Measurements from ENCODE around the gene HOXA3. TPM values are rescaled to one million over a fixed set of nuclear protein-coding genes. Genes with fewer than 3 reads are reported as not detected.

HOXA3 gene
- total RNA-seq, 3 donors from 2014 or later (not counting 1 experiment from before 2014, with no cell fraction given), result 0.32 to 0.78 (median 0.35) TPM

DNA sequence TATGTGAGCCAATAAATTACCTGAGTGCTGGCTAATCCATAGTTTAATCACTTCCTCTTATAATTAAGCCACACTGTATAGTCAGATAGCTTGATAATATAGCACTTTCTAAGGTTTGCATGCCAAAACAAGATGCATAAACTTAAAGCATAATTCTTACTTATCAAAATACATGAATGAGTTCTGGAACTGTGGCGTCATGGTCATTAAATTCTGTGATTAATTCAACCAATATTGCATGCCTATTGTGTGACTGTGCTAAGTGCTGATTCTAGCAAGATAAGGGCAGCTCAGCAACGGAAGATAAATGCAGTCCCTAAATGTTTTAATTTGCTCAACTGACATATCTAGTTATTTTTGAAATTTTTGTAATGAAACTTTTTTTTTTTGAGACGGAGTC is 86.2 kb downstream of the HOXA3 start:
- Mint-ChIP-seq H3K4me1 (no peaks in the 10 kb centered on the region), H3K4me3 (no peak overlapping the region), H3K9me3 (no peaks in the 10 kb centered on the region), H3K27me3 (ENCODE audit: low read depth in 2 of 2) (peaks cover 14 to 17% of the 10 kb centered on the region in 2 donors), H3K36me3 (no peaks in the 10 kb centered on the region), H3K27ac (no peak overlapping the region)
- Histone ChIP-seq H3K4me1 (ENCODE audit: control insufficient read depth, insufficient read depth, low read length) (no peaks in the 10 kb centered on the region), H3K27ac (ENCODE audit: low read length) (no peak overlapping the region), H3K9me3 (ENCODE audit: control insufficient read depth, insufficient read depth, low read length) (no peaks in the 10 kb centered on the region), H3K4me3 (ENCODE audit: low read length) (no peak overlapping the region), H3K36me3 (ENCODE audit: control insufficient read depth, insufficient read depth, low read length) (no peaks in the 10 kb centered on the region), H3K27me3 (ENCODE audit: control insufficient read depth, insufficient read depth, low read length) (no peaks in the 10 kb centered on the region)
- no peak for DNase-seq
- ATAC-seq, result no peak
- intact Hi-C loops (cut with micrococcal nuclease), result no loop called here
- TF ChIP-seq CTCF (IDR thresholded peaks at IDR 0.05), result no peak
- 100% methylated on average over 3 of the region's 3 CpGs for WGBS (ENCODE audit: insufficient coverage)

GRCh38 chr7:27065709-27066108 is 86.7 kb downstream of the HOXA3 start:
- DNase-seq (no peak), ATAC-seq (no peak)
- Mint-ChIP-seq H3K27me3 (ENCODE audit: low read depth in 2 of 2) (peaks cover 18 to 22% of the 10 kb centered on the region in 2 donors), H3K4me3 (no peak overlapping the region), H3K36me3 (no peaks in the 10 kb centered on the region), H3K4me1 (no peaks in the 10 kb centered on the region), H3K27ac (no peak overlapping the region), H3K9me3 (no peaks in the 10 kb centered on the region)
- WGBS (ENCODE audit: insufficient coverage), result 95% methylated on average over 1 of the region's 2 CpGs
- H3K27me3 ChIP-seq (ENCODE audit: control insufficient read depth, insufficient read depth, low read length), result no peaks in the 10 kb centered on the region
- no peaks in the 10 kb centered on the region for H3K4me1 ChIP-seq (ENCODE audit: control insufficient read depth, insufficient read depth, low read length)
- no peak overlapping the region for H3K27ac ChIP-seq (ENCODE audit: low read length)
- no peak overlapping the region for H3K4me3 ChIP-seq (ENCODE audit: low read length)
- H3K9me3 ChIP-seq (ENCODE audit: control insufficient read depth, insufficient read depth, low read length), result no peaks in the 10 kb centered on the region
- H3K36me3 ChIP-seq (ENCODE audit: control insufficient read depth, insufficient read depth, low read length), result no peaks in the 10 kb centered on the region
- intact Hi-C loops (cut with micrococcal nuclease), result no loop called here
- TF ChIP-seq CTCF (IDR thresholded peaks at IDR 0.05), result no peak

DNA sequence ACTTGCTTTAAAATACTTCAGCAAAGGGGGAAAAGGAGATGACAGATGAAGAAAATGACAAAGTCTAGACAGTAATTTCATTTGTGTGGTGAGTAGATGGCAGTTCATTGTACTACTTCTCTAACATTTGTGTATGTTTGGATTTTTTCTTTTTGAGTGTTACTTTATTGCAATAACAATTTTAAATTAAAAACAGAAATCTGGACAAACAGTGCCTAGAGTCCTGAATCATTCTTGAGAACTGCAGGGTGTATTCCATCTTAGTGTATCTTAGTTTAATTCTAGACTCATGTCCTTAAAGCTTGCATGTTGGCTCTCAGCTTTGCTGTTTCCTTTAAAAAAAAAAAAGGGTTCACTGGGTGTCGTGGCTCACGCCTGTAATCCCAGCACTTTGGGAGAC is 87.7 kb downstream of the HOXA3 start:
- Mint-ChIP-seq H3K9me3 (no peaks in the 10 kb centered on the region), H3K27ac (no peak overlapping the region), H3K4me3 (no peak overlapping the region), H3K4me1 (no peaks in the 10 kb centered on the region), H3K27me3 (ENCODE audit: low read depth in 2 of 2) (peaks cover 25 to 32% of the 10 kb centered on the region in 2 donors), H3K36me3 (no peaks in the 10 kb centered on the region)
- intact Hi-C loops (cut with micrococcal nuclease), result no loop called here
- DNase-seq (no peak), ATAC-seq (no peak)
- no peak overlapping the region for H3K4me3 ChIP-seq (ENCODE audit: low read length)
- no peak for TF ChIP-seq CTCF (IDR thresholded peaks at IDR 0.05)
- no peak overlapping the region for H3K27ac ChIP-seq (ENCODE audit: low read length)
- H3K27me3 ChIP-seq (ENCODE audit: control insufficient read depth, insufficient read depth, low read length), result no peaks in the 10 kb centered on the region
- WGBS (ENCODE audit: insufficient coverage), result 91% methylated on average over 2 of the region's 2 CpGs
- H3K4me1 ChIP-seq (ENCODE audit: control insufficient read depth, insufficient read depth, low read length), result no peaks in the 10 kb centered on the region
- no peaks in the 10 kb centered on the region for H3K36me3 ChIP-seq (ENCODE audit: control insufficient read depth, insufficient read depth, low read length)
- no peaks in the 10 kb centered on the region for H3K9me3 ChIP-seq (ENCODE audit: control insufficient read depth, insufficient read depth, low read length)

- Histone ChIP-seq H3K9me3 (ENCODE audit: control insufficient read depth, insufficient read depth, low read length) (no peaks in the 10 kb centered on the region), H3K4me1 (ENCODE audit: control insufficient read depth, insufficient read depth, low read length) (no peaks in the 10 kb centered on the region), H3K27me3 (ENCODE audit: control insufficient read depth, insufficient read depth, low read length) (no peaks in the 10 kb centered on the region), H3K4me3 (ENCODE audit: low read length) (no peak overlapping the region), H3K36me3 (ENCODE audit: control insufficient read depth, insufficient read depth, low read length) (no peaks in the 10 kb centered on the region), H3K27ac (ENCODE audit: low read length) (no peak overlapping the region)
- no peaks in the 10 kb centered on the region for H3K4me1 Mint-ChIP-seq
- DNase-seq, result no peak
- TF ChIP-seq CTCF (IDR thresholded peaks at IDR 0.05), result no peak
- no peaks in the 10 kb centered on the region for H3K36me3 Mint-ChIP-seq
- no peak for ATAC-seq
- peaks cover 27 to 37% of the 10 kb centered on the region in 2 donors for H3K27me3 Mint-ChIP-seq (ENCODE audit: low read depth in 2 of 2)
- H3K9me3 Mint-ChIP-seq, result no peaks in the 10 kb centered on the region
- 47% methylated on average over 1 of the region's 2 CpGs for WGBS (ENCODE audit: insufficient coverage)
- intact Hi-C loops (cut with micrococcal nuclease), result no loop called here
- H3K27ac Mint-ChIP-seq, result no peak overlapping the region
- no peak overlapping the region for H3K4me3 Mint-ChIP-seq
These were observed 88.2 kb downstream of the HOXA3 start for GRCh38 chr7:27064159-27064558.
